Stimulated activated CD4-positive, alpha-beta T cell treated with anti-CD3 and anti-CD28 coated beads, Interleukin-4, amount 100 ng/mL, for 48 hours (primary cell): ENCODE measurements around the gene ZNF423.
"Not testable (repeated sequence)": the region's sequence is repeated elsewhere in the genome, so short reads cannot be mapped to it uniquely, and the experiment has no call there.

Source experiments
- DNase-seq, 2 donors: peaks; one replicate each; pipeline ENCODE4 v3.0.0-alpha.2; 2020; ENCODE audit warnings: low read depth in 2 of 2

The ZNF423 gene

DNA sequence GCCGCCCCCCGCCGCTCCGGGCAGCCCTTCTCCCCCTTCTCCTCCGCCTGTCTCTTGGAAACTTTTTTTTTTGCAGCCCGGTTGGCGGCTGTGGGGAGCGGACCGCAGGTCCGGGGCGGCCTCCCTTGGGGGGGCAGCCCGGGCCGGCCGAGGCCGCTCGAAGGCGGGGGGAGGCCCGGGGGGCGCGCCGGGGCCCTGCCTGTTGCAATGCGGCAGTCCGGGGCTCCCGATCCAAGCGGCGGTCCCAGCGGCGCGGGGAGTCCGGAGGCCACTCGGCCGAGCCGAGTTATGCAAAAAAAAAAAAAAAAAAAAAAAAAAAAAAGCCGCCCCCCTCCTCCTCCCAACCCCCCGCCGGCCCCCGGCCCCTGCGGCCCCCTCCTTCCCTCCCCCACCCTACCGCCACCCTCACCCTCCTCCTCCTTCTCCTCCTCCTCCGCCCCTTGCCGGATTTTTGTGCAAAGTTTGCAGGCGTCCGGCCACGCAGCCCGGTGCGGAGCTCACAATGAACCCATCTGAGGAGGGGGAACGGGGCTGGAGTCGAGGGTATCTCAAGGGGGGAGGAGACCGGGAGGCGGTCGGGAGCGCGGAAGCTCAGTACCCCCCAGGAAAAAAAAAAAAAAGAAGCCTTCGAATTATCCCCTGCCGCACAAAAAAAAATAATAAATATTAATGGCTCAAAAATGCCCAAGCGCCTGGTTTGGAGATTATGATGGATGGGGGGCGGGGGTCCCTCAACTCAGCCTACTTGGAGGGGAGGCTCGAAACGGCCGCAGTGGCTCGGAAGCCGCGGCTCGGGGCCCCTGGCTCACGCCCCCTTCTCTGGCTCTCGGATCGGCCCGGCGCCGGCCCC, at the start of gene ZNF423:
Gene ZNF423, minus strand, starts transcription at position 291 of the 850 bp plus-strand sequence. CDS start 338 bp downstream, outside the sequence.
- DNase-seq, result no peak

DNA sequence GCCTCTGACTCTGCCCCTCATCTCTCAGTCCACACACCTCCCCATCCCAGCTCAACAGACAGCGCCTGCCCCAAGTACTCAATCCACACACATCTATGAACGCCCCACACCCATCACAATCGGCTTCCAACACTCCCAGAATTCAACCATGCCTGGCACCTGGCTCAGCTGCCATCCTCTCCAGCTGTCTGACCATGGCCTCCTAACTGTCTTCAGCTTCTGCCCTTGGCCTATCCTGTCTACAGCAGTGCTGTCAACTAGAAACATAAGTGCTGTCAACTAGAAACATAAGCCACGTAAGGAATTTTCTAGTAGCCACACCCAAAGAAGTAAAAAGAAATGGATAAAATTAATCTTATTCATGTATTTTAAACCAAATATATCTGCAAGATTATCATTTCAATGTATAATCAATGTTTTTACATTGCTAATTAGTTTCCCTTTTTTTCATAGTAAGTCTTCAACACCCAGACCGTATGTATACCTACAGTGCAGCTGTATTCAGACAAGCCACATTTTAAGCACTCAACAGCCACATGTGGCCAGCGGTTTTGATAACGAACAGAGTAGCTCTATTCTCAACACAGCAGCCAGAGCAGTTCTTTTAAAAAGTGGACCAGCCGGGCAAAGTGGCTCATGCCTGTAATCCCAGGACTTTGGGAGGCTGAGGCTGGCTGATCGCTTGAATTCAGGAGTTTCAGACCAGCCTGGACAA, 48.6 kb upstream of the ZNF423 start:
- DNase-seq, result no peak

DNA sequence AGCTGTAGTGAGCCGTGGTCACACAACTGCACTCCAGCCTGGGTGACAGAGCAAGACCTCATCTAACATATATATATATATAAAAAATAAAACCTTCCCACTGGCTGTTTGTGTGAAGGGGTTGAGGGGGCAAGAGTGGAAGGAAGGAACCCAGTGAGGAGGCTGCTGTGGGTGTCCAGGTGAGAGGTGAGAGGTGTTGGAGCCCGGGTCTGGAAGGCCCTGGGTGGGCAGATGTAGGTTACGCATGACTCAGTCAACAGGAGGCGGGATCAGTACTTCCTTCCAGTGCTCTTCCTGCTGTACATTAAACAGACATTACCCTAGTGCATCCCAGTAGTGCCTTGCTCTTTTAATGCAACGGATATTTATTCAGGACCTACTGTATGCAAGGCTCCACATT, 47.0 kb upstream of the ZNF423 start:
- no peak for DNase-seq

GRCh38 chr16:49901711-49902110, 45.8 kb upstream of the ZNF423 start:
- no peak for DNase-seq

DNA sequence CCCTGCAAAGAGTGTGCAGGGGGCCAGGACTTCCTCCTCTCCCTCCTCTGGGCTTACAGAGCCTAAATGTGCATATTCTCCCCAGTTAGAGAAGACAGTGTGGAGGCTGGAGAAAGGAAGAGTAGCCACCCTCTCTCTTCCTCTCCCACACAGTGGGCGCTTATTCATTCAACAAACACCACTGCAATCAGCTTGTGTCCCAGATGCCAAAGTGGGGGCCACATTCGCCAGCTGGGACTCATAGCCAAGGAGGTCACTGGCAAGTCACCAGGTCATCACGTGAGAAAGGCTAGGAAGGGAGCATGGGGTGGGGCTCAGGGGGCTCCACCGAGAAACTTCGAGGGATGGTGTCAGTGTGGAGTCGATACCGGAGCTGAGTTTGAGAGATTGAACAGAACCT, 45.0 kb upstream of the ZNF423 start:
- no peak for DNase-seq

DNA sequence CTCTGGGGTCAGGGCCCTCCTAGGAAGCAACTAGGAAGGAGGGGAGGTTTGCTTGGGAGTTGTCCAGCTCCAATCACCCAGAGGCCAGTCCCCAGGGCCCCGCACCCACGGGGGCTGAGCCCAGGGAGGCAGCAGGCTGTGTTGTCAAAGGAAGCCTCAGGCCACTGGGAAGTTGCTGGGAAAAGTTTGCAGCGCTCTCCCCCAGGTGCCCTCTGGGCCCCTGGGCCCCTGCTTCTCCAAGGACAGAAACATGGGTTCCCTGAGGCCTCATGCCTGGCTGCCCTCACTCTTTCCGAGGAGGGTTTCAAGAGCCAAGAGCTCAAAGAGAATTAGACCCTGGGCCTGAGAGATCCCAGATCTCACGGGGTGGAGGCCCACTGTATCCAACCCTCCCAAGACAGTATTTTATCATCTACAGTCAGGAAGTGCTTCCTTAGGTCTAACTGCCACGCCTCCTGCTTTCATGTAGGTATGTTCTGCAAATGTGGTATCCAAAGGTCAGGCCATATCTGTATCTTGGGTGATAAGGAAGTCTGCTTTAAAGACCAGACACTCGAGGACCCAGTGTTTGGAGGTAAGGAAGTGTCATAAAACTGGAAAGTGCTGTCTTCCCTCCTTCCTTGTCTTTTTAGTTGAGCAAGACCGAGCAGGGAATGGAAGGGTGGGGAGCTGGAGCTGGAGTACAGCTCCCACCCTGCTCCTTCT, 44.2 kb upstream of the ZNF423 start:
- DNase-seq, result no peak

DNA sequence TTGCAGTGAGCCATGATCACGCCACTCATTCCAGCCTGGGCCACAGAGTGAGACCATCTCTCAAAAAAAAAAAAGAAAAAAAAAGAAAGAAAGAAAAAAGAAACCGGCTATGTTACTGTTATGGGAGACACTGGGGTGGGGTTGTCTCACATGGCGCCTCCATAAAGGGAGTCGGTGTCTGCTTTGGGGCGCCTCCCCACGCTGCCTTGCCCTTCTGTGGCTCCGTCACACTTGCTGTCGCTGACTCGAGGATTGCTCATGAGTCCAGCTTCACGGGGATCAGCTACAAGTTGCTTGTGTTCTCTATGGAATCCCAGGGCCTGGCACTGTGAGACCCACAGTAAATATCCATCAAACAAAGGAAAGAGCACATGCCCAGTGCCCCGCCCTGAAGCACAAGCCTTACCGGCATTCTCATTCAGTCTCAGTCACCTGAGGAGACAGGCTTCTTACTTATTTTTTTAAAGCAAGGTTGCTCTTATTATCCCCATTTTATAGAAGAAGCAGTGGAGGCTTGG, 40.6 kb upstream of the ZNF423 start:
- no peak for DNase-seq

DNA sequence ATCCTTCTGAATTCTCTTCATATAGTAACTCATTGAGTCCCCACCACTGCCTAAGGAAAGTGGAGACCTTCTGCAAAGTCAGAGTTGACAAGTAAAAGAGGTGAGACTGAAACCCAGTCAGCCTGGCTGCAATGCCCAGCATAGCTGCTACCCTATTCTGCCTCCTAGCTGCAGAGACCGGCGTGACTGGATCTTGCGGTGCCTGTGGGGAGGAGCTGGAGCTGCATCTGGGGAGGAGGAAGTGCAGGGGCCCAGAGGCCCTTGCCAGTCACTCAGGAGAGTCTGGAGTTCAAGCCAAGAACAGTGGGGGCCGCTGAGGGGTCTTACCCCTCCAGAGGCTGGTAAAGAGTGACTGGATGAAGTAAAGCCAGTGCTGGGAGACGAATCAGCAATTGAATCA, 35.0 kb upstream of the ZNF423 start:
- DNase-seq, result peak in 1 of 2 donors; percentile 11

DNA sequence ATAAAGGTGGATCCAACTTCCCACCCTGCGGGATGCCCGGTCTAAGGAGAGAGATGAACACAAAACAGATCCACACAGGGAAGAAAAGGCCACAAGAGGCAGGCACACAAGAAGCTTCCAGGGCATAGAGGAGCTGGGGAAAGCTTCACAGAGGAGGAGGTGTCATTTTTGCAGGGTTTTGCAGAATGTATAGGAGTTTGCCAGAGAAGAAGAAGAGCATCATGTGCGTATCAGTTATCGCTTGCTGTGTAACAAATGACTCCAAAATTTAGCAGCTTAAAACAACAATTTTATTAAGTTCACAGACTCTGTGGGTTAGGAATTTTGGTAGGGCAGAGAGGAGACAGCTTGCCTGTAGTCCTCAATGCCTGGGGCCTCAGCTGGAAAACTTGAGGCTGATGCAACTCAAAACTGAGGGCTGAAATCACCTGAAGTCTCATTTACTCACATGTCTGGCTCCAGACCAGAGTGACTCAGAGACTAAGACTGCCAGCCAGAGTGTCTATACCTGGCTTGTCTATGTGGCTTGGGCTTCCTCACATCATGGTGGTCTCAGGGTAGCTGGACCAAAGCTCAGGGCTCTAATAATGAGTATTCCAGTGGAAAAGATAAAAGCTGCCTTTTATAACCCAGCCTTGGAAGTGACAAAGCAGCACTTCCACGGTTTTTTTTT, 33.9 kb upstream of the ZNF423 start:
- DNase-seq, result no peak

- no peak for DNase-seq
Observed at GRCh38 chr16:49886554-49887094, 30.7 kb upstream of the ZNF423 start.

GRCh38 chr16:49884033-49885015, 28.4 kb upstream of the ZNF423 start:
- DNase-seq, result no peak

- no peak for DNase-seq
Observed at GRCh38 chr16:49883076-49884014, 27.4 kb upstream of the ZNF423 start.

DNA sequence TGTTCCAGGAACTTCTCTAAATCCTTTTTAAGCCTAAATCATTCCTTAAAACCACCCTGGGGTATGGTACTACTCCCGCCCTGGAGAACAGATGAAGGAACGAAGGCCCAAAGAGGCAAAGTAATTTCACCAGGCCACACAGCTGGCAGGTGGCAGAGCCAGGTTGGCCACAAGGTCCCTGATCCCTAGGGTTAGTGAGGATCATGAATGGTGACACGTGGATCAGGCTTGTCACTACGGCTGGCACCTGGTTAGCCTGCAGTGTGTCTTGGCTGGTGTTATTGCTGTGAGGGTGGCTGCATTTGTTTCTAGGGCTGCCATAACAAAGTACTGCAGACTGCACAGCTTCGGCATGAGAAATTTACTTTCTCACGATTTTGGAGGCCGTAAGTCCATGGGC, 26.0 kb upstream of the ZNF423 start:
- no peak for DNase-seq

- not testable (repeated sequence) for DNase-seq
Observed at GRCh38 chr16:49878540-49878939, 22.6 kb upstream of the ZNF423 start.

GRCh38 chr16:49876716-49877129, 20.8 kb upstream of the ZNF423 start:
- peak in 1 of 2 donors; percentile 51 for DNase-seq

GRCh38 chr16:49875806-49876715, 20.1 kb upstream of the ZNF423 start:
- no peak for DNase-seq

DNA sequence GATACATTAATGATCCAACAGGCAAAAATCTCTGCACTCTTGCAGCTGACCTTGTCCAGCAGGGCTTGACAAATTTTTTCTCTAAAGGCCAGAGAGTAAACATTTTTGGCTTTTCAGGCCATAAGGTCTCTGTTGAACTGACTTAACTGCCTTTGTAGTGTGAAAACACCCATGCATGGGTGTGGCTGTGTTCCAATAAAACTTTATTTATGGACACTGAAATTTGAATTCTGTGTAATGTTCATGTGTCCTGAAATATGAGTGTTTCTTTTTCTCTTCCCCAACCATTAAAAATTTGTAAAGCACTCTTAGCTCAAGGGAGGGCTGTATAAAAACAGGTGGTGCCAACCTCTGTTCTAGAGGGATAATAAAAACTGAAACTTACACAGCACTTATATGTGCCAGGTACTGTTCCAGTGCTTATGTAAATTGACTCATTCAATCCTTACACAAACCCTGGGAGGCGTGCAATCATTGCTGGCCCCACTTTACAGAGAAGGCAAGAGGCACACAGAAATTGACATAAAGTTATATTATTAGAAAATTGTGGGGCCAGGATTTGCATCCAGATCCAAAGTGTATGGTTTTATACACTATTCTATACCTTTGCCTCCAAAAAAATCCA, 18.8 kb upstream of the ZNF423 start:
- no peak for DNase-seq
